ENCODE results near the gene IMPG1. TPM values are rescaled to one million over a fixed set of nuclear protein-coding genes. Genes with fewer than 3 reads are reported as not detected.

Gene IMPG1
- polyA plus RNA-seq, 3 donors, result not detected

GRCh38 chr6:75993236-75994162 lies 79.0 kb downstream of the IMPG1 start:
- Histone ChIP-seq H3K4me2 (replicated peaks; ENCODE audit: extremely low read depth, low read length, poor library complexity, severe bottlenecking) (no peak overlapping the region), H3K27me3 (ENCODE audit: control insufficient read depth in 2 of 2, insufficient read depth in 2 of 2, low read length in 2 of 2) (no peaks in the 10 kb centered on the region), H2AFZ (ENCODE audit: insufficient read depth, low read depth, low read length, poor library complexity, severe bottlenecking) (no peak overlapping the region), H4K20me1 (ENCODE audit: insufficient read depth, low read length) (no peaks in the 10 kb centered on the region), H3K4me1 (ENCODE audit: control insufficient read depth in 1 of 2, insufficient read depth in 2 of 2, low read length in 2 of 2) (no peaks in the 10 kb centered on the region), H3K9me3 (replicated peaks in 1 of 2; ENCODE audit: control insufficient read depth in 1 of 2, insufficient read depth in 1 of 2, low read length in 2 of 2) (no peaks in the 10 kb centered on the region), H3K4me3 (replicated peaks in 1 of 3; ENCODE audit: low read depth in 2 of 3, low read length in 3 of 3) (no peak overlapping the region), H3K36me3 (replicated peaks in 1 of 2; ENCODE audit: control insufficient read depth in 1 of 2, insufficient read depth in 2 of 2, low read length in 2 of 2) (no peaks in the 10 kb centered on the region), H3K79me2 (ENCODE audit: insufficient read depth, low read length) (no peaks in the 10 kb centered on the region), H3K9ac (ENCODE audit: insufficient read depth, low read length, poor library complexity, severe bottlenecking) (no peak overlapping the region), H3K27ac (ENCODE audit: low read depth in 1 of 2, low read length in 2 of 2) (no peak overlapping the region)
- Mint-ChIP-seq H3K27me3 (ENCODE audit: low read depth in 3 of 3) (no peaks in the 10 kb centered on the region), H3K4me1 (no peaks in the 10 kb centered on the region), H3K27ac (no peak overlapping the region), H3K9me3 (peaks cover 0 to 9% (median 3%) of the 10 kb centered on the region in 7 donors), H3K4me3 (no peak overlapping the region), H3K36me3 (no peaks in the 10 kb centered on the region)
- TF ChIP-seq CTCF (IDR thresholded peaks at IDR 0.05), result no peak
- 62% methylated on average over 3 of the region's 6 CpGs for WGBS (ENCODE audit: insufficient coverage)
- intact Hi-C loops (cut with micrococcal nuclease), result no loop called here
- DNase-seq, result no peak

GRCh38 chr6:75991941-75992340 lies 80.5 kb downstream of the IMPG1 start:
- WGBS (ENCODE audit: insufficient coverage), result 35% methylated on average over 2 of the region's 2 CpGs

More at GRCh38 chr6:75991941-75992340, 80.5 kb downstream of the IMPG1 start:
- Histone ChIP-seq H3K4me3 (replicated peaks in 1 of 3; ENCODE audit: low read depth in 2 of 3, low read length in 3 of 3) (no peak overlapping the region), H2AFZ (ENCODE audit: insufficient read depth, low read depth, low read length, poor library complexity, severe bottlenecking) (no peak overlapping the region), H3K79me2 (ENCODE audit: insufficient read depth, low read length) (no peaks in the 10 kb centered on the region), H3K4me1 (ENCODE audit: control insufficient read depth in 1 of 2, insufficient read depth in 2 of 2, low read length in 2 of 2) (no peaks in the 10 kb centered on the region), H3K9me3 (replicated peaks in 1 of 2; ENCODE audit: control insufficient read depth in 1 of 2, insufficient read depth in 1 of 2, low read length in 2 of 2) (no peaks in the 10 kb centered on the region), H3K4me2 (replicated peaks; ENCODE audit: extremely low read depth, low read length, poor library complexity, severe bottlenecking) (no peak overlapping the region), H4K20me1 (ENCODE audit: insufficient read depth, low read length) (no peaks in the 10 kb centered on the region), H3K27ac (ENCODE audit: low read depth in 1 of 2, low read length in 2 of 2) (no peak overlapping the region), H3K9ac (ENCODE audit: insufficient read depth, low read length, poor library complexity, severe bottlenecking) (no peak overlapping the region), H3K36me3 (replicated peaks in 1 of 2; ENCODE audit: control insufficient read depth in 1 of 2, insufficient read depth in 2 of 2, low read length in 2 of 2) (no peaks in the 10 kb centered on the region), H3K27me3 (ENCODE audit: control insufficient read depth in 2 of 2, insufficient read depth in 2 of 2, low read length in 2 of 2) (no peaks in the 10 kb centered on the region)
- H3K27me3 Mint-ChIP-seq (ENCODE audit: low read depth in 3 of 3), result no peaks in the 10 kb centered on the region
- H3K4me1 Mint-ChIP-seq, result no peaks in the 10 kb centered on the region
- peaks cover 2 to 12% (median 7%) of the 10 kb centered on the region in 7 donors for H3K9me3 Mint-ChIP-seq
- H3K27ac Mint-ChIP-seq, result no peak overlapping the region
- intact Hi-C loops (cut with micrococcal nuclease), result no loop called here
- no peak for TF ChIP-seq CTCF (IDR thresholded peaks at IDR 0.05)
- H3K4me3 Mint-ChIP-seq, result no peak overlapping the region
- no peak for DNase-seq
- H3K36me3 Mint-ChIP-seq, result no peaks in the 10 kb centered on the region
